HepG2 (cell line): ENCODE data around the gene PCNT. TPM values are rescaled to one million over a fixed set of nuclear protein-coding genes. Genes with fewer than 3 reads are reported as not detected.

Source experiments
- ATAC-seq: fragments of 200-7000 bp; cut with Tn5 transposase; 3 replicates; pipeline ENCODE4 v1.9.1; 2020; ENCODE audit warnings: mild to moderate bottlenecking, moderate library complexity
- BruUV-seq: library from RNA; stranded (reverse); fragments of 400-500 nt; replicated peaks from 2 replicates; lab custom pipeline; 2021; lab: Mats Ljungman, UMichigan
- CTCF ChIA-PET: fragments of 300-600 bp; formaldehyde crosslinking; extraction: SDS; loops from one replicate; lab custom pipeline; 2021; ENCODE audit warnings: low total read pairs, inconsistent platforms, low intra/inter-chr PET ratio; lab: Yijun Ruan, JAX
- POLR2A ChIA-PET: fragments of 350-600 bp; sonication (Branson Sonifier 250); formaldehyde crosslinking; loops from one replicate; lab custom pipeline; 2020; ENCODE audit warnings: antibody characterized with exemption, inconsistent platforms; lab: Yijun Ruan, JAX
- DNase-seq: peaks from one replicate; pipeline ENCODE4 v3.0.0-alpha.2; 2015; ENCODE audit warnings: low spot score
- FAIRE-seq: peaks from 3 replicates; lab custom pipeline; 2011; peaks lifted over from hg19 to GRCh38; lab: Jason Lieb, UNC
- H2AFZ ChIP-seq: one replicate; pipeline ENCODE4 v1.6.1; 2011; ENCODE audit warnings: low read length, inconsistent platforms
- H3K27ac ChIP-seq: fragments of 300-600 bp; 3 replicates; pipeline ENCODE4 v1.8.0; 2011; ENCODE audit warnings: mixed run types, mild to moderate bottlenecking, mixed read lengths, low read length, inconsistent platforms; ENCODE audit not compliant: insufficient read depth; ENCODE audit errors: extremely low read length
- H3K27me3 ChIP-seq, 2 experiments: fragments of 200-600 bp in 1 of 2; 2 replicates in 1 of 2; 3 replicates in 1 of 2; pipeline versions ENCODE4 v1.6.0 to v1.8.0; 2011; ENCODE audit warnings: low read length in 2 of 2, mild to moderate bottlenecking in 2 of 2, moderate library complexity in 2 of 2, inconsistent platforms in 1 of 2; ENCODE audit not compliant: insufficient read depth in 2 of 2, control insufficient read depth in 1 of 2
- H3K36me3 ChIP-seq, 2 experiments: fragments of 200-600 bp in 1 of 2; replicated peaks in 1 of 2; 2 replicates in 1 of 2; 3 replicates in 1 of 2; pipeline versions ENCODE4 v1.5.1 to v1.8.0; 2011; ENCODE audit warnings: low read length in 2 of 2, inconsistent platforms in 1 of 2; ENCODE audit not compliant: insufficient read depth in 2 of 2, control insufficient read depth in 1 of 2
- H3K4me1 ChIP-seq: 2 replicates; pipeline ENCODE4 v1.5.1; 2012; ENCODE audit warnings: low read length, inconsistent platforms; ENCODE audit not compliant: insufficient read depth
- H3K4me2 ChIP-seq: 2 replicates; pipeline ENCODE4 v1.6.0; 2011; ENCODE audit warnings: low read depth, low read length, inconsistent platforms
- H3K4me3 ChIP-seq, 3 experiments: fragments of 200-600 bp in 1 of 3; sonication (generic), shearing (Covaris generic) in 1 of 3; replicated peaks in 1 of 3; 2 replicates each; pipeline ENCODE4 v1.5.1; 2011 to 2016; ENCODE audit warnings: low read length in 3 of 3, inconsistent platforms in 2 of 3, low read depth in 2 of 3, mild to moderate bottlenecking in 2 of 3, control low read depth in 1 of 3, mixed read lengths in 1 of 3; ENCODE audit not compliant: insufficient read depth in 1 of 3
- H3K79me2 ChIP-seq: one replicate; pipeline ENCODE4 v1.6.1; 2011; ENCODE audit warnings: low read length, inconsistent platforms; ENCODE audit not compliant: insufficient read depth
- H3K9ac ChIP-seq: 2 replicates; pipeline ENCODE4 v1.6.0; 2011; ENCODE audit warnings: mild to moderate bottlenecking, low read depth, low read length, inconsistent platforms; ENCODE audit not compliant: insufficient read depth
- H3K9me3 ChIP-seq: 2 replicates; pipeline ENCODE4 v1.5.1; 2012; ENCODE audit warnings: mild to moderate bottlenecking, low read length
- H4K20me1 ChIP-seq: 2 replicates; pipeline ENCODE4 v1.6.0; 2011; ENCODE audit warnings: inconsistent platforms, mild to moderate bottlenecking, low read length, moderate library complexity; ENCODE audit not compliant: insufficient read depth
- BCL6 ChIP-seq: IDR thresholded peaks from 2 replicates; pipeline ENCODE4 v1.6.1; 2016; ENCODE audit warnings: missing genetic modification reagents, missing compliant biosample characterization
- BHLHE40 ChIP-seq: IDR thresholded peaks from 2 replicates; pipeline ENCODE4 v1.6.1; 2011; ENCODE audit warnings: low read length, improper control_type of control experiment
- EED ChIP-seq: sonication (generic); formaldehyde crosslinking; IDR thresholded peaks from 2 replicates; pipeline ENCODE4 v1.5.0; 2020; ENCODE audit warnings: mild to moderate bottlenecking, missing genetic modification reagents
- MNT ChIP-seq: fragments of 450-650 bp; IDR thresholded peaks from 2 replicates; pipeline ENCODE4 v1.6.1; 2016
- PRDM10 ChIP-seq: sonication (generic); formaldehyde crosslinking; IDR thresholded peaks from 2 replicates; pipeline ENCODE4 v1.4.0; 2020; ENCODE audit warnings: low read depth, missing genetic modification reagents
- SATB2 ChIP-seq: sonication (generic); formaldehyde crosslinking; IDR thresholded peaks from 2 replicates; pipeline ENCODE4 v1.5.0; 2020; ENCODE audit warnings: missing genetic modification reagents
- SETDB1 ChIP-seq: sonication (generic); formaldehyde crosslinking; IDR thresholded peaks from 2 replicates; pipeline ENCODE4 v1.5.1; 2020; ENCODE audit warnings: missing genetic modification reagents, mild to moderate bottlenecking, borderline replicate concordance
- ZNF350 ChIP-seq: sonication (generic); formaldehyde crosslinking; IDR thresholded peaks from 2 replicates; pipeline ENCODE4 v1.4.0; 2020; ENCODE audit warnings: mild to moderate bottlenecking, low read depth, missing genetic modification reagents, borderline replicate concordance
- WGBS: methylation state at CpG from one replicate; pipeline ENCODE4 v1.1.6; 2017; ENCODE audit warnings: low lambda C conversion rate; 5-methylcytosine and 5-hydroxymethylcytosine counted together
- in situ Hi-C: cut with HindIII; loops from 2 replicates; pipeline ENCODE4 v1.10.0; 2017; ENCODE audit warnings: low pct_unique_long_range_greater_than_20kb; ENCODE audit not compliant: extremely low pct_ligation_motif_present
- intact Hi-C: fragments of 100-400 bp; cut with micrococcal nuclease; formaldehyde crosslinking; loops from one replicate; pipeline ENCODE4 v1.10.0; 2022; ENCODE audit not compliant: unreplicated experiment
- polyA plus RNA-seq, 8 experiments: library from polyadenylated mRNA; depleted of rRNA in 3 of 8; stranded (reverse) in 7 of 8; unstranded in 1 of 8; fragments of >200 nt; fragmentation: Illumina TruSeq in 4 of 8; extraction: Trizol in 4 of 8; gene quantifications; 2 replicates each; pipeline versions ENCODE4 v1.2.1 to v1.2.3, GENCODE V29; 2011 to 2016; ENCODE audit warnings: low read depth in 4 of 8, missing spikeins in 1 of 8, mixed read lengths in 1 of 8; ENCODE audit not compliant: insufficient read depth in 1 of 8
- total RNA-seq, 5 experiments: library from RNA; depleted of rRNA; stranded (reverse); fragments of >200 nt; fragmentation: Illumina TruSeq; extraction: Trizol; gene quantifications; 2 replicates each; pipeline ENCODE4 v1.2.3, GENCODE V29; 2016; ENCODE audit warnings: low read depth in 1 of 5

PCNT gene
- total and polyA plus RNA-seq, 2 of the 13 experiments (the other 11 are each of a cell fraction or from before 2014, with no cell fraction given), result 5.6 to 12.4 TPM

GRCh38 chr21:46401186-46401910 is 77.4 kb downstream of the PCNT start:
- peaks cover 12 to 50% of the 10 kb centered on the region in 2 experiments; a peak in 4 of 5 replicates for H3K36me3 ChIP-seq
- FAIRE-seq, result no peak
- WGBS, result 94% methylated on average over 9 of the region's 13 CpGs

More at GRCh38 chr21:46401186-46401910, 77.4 kb downstream of the PCNT start:
- no peak for TF ChIP-seq ZNF350 (CRISPR knock-in tag)
- no peak for TF ChIP-seq SATB2 (CRISPR knock-in tag)
- no peak for TF ChIP-seq SETDB1 (CRISPR knock-in tag)
- no peak for TF ChIP-seq EED (CRISPR knock-in tag)
- no peak for TF ChIP-seq PRDM10 (CRISPR knock-in tag)
- no peak for TF ChIP-seq MNT
- no peak for TF ChIP-seq BHLHE40
- TF ChIP-seq BCL6 (CRISPR knock-in tag), result no peak
- H3K9ac ChIP-seq, result no peak overlapping the region
- ChIA-PET CTCF (no interaction called here), POLR2A (no interaction called here)
- H3K79me2 ChIP-seq, result no peaks in the 10 kb centered on the region
- intact Hi-C loops (no loop called here), in situ Hi-C loops (no loop called here)
- H3K27me3 ChIP-seq, result no peaks in the 10 kb centered on the region
- ATAC-seq, result no peak
- H3K4me3 ChIP-seq, result no peak overlapping the region
- no TSS peak for BruUV-seq
- H3K4me2 ChIP-seq, result no peak overlapping the region
- H4K20me1 ChIP-seq, result no peaks in the 10 kb centered on the region
- H2AFZ ChIP-seq, result no peak overlapping the region
- H3K9me3 ChIP-seq, result no peaks in the 10 kb centered on the region
- H3K4me1 ChIP-seq, result no peaks in the 10 kb centered on the region
- no peak for DNase-seq
- no peak overlapping the region for H3K27ac ChIP-seq
